ENCODE data around the gene ATP12A.

DNA sequence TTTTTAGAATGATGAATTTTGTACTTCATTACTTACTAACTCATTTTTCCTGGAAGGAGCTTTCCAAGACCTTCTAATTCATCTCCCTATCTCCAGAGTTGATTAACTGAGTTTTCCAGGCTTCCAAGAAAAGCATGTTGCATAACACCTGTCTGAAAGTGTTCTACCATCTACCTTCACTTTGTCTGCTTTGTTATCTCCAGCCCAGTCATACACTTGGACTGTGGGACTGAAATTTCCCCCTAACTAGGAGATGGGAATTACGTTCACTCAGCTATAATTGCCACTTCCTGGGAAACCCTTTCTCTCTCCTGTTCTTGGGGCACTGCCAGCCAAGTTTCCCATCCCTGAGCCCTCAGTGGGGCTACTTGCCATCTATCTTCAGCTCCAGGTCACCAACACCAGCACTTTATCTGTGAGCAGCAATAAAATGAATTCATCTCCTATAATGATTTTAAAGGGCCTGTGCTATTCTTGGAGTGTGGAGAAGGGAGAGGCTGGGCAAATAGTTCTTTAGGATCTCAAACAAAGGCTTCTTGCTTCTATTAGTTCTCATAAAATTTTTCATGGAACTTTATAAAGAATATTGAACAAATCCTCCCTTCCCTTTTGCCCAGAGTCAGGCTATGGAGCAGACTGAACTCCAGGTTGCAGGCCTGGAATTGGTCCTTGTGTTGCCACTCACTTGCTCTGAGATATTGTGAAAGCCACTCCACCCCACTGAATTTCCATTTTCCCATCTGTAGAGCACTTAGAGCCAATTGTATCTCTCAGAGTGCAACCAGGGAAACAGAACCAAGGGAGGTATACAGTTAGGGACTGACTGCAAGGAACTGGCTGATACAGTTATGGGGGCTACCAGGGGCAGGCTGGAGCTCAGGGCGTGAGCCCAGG, 17.8 kb upstream of the ATP12A start:
- no peak for TF ChIP-seq POLR2A (IDR thresholded peaks at IDR 0.05)
- TF ChIP-seq, protein P1, sequence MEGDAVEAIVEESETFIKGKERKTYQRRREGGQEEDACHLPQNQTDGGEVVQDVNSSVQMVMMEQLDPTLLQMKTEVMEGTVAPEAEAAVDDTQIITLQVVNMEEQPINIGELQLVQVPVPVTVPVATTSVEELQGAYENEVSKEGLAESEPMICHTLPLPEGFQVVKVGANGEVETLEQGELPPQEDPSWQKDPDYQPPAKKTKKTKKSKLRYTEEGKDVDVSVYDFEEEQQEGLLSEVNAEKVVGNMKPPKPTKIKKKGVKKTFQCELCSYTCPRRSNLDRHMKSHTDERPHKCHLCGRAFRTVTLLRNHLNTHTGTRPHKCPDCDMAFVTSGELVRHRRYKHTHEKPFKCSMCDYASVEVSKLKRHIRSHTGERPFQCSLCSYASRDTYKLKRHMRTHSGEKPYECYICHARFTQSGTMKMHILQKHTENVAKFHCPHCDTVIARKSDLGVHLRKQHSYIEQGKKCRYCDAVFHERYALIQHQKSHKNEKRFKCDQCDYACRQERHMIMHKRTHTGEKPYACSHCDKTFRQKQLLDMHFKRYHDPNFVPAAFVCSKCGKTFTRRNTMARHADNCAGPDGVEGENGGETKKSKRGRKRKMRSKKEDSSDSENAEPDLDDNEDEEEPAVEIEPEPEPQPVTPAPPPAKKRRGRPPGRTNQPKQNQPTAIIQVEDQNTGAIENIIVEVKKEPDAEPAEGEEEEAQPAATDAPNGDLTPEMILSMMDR (IDR thresholded peaks at IDR 0.05 in 4 of 5, conservative IDR thresholded peaks at IDR 0.05 in 1 of 5): no peak

Data from gastrocnemius medialis (tissue), 4 donors.